Measurements from ENCODE around the gene NPHP4. TPM values are rescaled to one million over a fixed set of nuclear protein-coding genes. Genes with fewer than 3 reads are reported as not detected.
A peak's percentile ranks its signal among the peaks of the same experiment; 100 is the strongest.

The NPHP4 gene
- total RNA-seq, 1 donor from 2014 or later, result 8.6 TPM

DNA sequence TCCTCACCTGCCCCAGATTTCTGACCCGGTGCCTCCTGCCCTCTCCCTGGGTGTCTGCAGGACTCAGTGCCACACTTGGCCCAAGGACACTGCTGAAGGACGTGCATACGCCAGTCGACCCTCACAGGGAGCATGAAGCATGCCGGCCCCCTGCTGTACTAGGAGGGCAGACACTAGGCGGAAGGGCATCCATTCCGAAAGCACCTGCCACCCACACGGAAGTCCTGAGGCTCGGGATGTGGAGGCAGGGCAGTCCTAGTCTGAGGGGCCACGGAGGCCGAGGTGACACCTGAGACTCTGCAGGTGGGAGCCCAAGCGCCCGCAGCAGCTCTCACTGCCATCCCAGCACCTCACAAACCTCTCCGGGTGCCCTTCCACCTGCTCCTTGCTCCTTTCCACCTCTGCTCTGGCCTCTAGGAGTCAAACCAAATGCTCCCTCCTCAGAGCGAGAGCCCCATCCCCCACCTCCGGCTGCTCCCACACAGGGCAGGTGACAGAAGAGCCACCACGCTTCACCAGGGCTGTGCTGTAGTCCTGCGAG lies 2.4 kb downstream of the NPHP4 start:
- no peak for DNase-seq

- DNase-seq, result no peak
Observed at GRCh38 chr1:5989286-5989605, 3.0 kb downstream of the NPHP4 start.

DNA sequence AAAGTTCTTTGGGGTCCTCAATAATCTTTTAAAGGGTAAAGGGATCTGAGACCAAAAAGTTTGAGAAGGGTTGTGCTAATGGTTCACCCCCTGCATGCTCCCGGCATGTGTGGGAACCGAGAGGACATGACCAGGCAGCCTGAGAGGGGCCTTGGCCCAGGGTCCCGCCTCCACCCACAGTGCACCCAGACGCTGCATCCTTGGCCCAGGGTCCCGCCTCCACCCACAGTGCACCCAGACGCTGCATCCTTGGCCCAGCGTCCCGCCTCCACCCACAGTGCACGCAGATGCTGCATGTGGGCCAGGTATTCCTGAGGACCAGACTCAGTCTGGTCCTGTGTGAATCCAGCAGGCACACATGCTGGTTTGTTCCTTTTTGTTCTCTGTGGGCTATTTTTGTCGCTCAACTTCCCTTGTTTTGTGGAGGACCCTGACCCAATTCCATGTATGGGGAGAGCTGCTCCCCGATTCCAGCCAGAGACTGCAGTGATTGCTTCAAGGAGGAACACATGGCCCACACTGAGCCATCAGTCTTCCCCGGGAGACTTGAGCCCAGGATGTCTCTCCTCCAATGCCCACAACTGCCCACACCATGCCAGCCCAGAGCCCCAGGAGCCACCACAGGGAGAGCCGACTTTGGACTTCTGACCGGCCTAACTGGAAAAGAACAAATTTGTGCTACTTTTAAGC lies 3.5 kb downstream of the NPHP4 start:
- no peak for DNase-seq

DNA sequence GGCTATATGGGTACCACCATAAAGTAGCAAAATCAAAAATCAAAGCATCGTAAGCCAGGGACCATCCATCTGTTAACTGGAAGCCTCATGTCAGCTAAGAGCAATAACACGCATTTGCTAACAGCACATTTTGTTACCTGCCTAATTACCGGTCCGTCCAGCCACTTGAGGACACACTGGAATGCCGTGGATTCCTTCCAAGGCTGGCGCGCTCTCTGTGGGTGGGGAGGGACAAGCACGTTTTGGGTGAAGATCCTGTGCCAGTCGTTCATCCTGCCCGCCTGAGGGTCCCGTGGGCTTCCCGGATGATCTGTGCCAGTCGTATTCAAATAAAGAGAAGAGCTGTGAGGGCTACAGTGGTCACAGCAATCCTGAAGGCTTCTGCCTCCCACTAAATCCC lies 6.2 kb downstream of the NPHP4 start:
- DNase-seq, result no peak

- DNase-seq, result no peak
Observed at GRCh38 chr1:5985250-5985649, 7.0 kb downstream of the NPHP4 start.

DNA sequence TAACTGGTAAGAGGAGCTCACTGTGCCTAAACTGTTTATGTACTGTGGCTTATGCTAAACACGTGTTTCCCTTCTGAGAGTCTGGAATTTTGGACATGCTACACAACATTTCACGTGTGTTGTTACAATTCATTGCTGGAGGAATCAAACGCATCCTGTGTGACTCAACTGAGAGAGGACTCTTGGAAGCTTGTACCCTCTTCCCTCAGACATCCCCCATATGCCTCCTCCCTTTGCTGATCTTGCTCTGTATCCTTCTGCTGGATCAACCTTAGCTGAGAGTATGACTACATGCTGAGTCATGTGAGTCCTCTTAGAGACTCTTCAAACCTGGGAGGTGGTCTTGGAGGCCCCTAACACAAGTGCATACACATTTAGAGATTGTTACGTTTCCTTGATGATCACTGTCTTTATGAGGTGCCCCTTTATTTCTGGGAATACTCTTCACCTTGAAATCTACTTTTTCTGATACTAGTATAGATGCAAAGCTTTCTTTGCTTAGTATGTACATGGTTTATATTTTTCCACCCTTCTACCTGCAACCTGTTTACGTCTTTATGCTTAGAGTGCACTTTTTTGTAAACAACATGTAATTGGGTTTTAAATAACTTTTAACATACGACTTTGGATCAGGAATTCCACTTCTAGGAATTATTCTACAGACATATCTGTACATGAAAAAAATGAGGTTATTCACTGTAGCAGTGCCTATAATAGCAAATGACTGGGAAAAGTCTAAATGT lies 8.7 kb downstream of the NPHP4 start:
- no peak for DNase-seq

DNA sequence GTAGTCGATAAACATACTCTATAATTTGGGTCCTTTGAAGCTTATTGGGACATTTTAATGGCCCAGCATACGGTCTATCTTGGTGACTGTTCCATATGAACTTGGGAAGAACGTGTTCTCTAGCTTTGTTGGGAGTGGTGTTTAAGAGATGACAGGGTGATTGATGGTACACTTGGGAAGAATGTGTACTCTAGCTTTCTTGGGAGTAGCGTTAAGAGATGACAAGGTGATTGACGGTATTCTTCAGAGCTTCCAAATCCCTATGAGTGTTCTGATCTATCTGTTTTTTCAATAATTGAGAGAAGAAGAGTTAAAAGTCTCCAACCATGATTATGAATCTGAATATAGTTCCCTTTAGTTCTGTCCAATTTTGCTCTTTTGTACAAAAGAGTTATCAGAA lies 9.4 kb downstream of the NPHP4 start:
- no peak for DNase-seq

- no peak for DNase-seq
Observed at GRCh38 chr1:5982276-5982675, 9.9 kb downstream of the NPHP4 start.

- DNase-seq, result no peak
Observed at GRCh38 chr1:5981009-5981380, 11.2 kb downstream of the NPHP4 start.

- DNase-seq, result peak; percentile 79
Observed at GRCh38 chr1:5980314-5981008, 11.8 kb downstream of the NPHP4 start.

GRCh38 chr1:5979536-5980313 lies 12.5 kb downstream of the NPHP4 start:
- no peak for DNase-seq

GRCh38 chr1:5978452-5978851 lies 13.8 kb downstream of the NPHP4 start:
- DNase-seq, result no peak

- DNase-seq, result no peak
Observed at GRCh38 chr1:5977494-5978444, 14.5 kb downstream of the NPHP4 start.

DNA sequence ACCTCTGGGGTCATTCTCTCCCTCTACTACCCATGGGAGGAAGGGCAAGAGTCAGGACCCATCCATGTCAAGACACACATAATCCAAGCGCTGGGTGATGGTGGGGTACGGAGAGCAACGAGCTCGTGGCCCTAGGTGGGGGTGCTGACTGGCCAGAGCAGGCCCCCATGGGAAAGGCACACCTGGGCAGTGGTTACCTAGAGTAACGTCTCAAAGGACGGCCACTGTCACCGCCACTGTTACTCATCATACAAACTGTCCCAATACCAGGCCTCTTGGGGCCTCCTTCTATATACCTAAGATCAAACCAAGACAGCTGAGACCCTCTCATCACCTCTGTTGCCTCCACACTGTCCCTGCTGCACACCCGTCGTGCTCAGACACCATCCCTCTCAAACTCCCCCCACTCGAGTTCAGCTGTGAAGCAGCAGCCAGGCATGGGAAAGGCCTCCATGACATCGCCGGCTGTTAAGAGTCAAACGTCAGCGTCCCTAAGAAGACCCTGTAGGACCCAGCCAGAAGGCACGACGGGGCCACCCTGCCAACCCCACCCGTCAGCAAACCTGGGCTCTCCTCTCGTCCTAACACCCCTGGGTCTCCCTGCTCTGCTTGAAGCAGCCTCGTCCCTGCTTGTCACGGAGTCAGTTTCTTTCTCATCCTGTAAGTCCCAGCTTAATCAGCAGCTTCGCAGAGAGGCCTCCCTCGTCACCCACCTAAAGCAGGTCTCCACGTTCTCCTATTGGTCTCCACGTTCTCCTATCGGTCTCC lies 15.3 kb downstream of the NPHP4 start:
- no peak for DNase-seq

DNA sequence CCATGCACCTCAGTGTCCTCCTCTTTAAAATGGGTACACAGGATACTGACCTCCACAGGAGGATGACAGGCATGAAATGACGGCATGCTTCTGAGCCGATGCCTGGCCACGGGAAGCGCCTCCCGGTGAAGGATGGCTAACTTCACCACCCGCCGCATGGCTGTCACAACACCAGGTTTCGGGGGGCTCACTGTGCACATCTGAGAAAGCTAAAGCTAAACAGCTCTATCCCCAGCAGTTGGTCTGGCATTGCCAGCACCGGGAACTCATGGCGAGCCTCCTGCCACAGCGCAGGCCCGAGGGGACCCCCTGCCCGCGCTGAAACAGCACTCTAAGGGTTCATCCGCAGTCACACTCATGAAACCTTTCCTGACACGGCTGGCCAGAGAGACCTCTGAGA lies 16.0 kb downstream of the NPHP4 start:
- no peak for DNase-seq

DNA sequence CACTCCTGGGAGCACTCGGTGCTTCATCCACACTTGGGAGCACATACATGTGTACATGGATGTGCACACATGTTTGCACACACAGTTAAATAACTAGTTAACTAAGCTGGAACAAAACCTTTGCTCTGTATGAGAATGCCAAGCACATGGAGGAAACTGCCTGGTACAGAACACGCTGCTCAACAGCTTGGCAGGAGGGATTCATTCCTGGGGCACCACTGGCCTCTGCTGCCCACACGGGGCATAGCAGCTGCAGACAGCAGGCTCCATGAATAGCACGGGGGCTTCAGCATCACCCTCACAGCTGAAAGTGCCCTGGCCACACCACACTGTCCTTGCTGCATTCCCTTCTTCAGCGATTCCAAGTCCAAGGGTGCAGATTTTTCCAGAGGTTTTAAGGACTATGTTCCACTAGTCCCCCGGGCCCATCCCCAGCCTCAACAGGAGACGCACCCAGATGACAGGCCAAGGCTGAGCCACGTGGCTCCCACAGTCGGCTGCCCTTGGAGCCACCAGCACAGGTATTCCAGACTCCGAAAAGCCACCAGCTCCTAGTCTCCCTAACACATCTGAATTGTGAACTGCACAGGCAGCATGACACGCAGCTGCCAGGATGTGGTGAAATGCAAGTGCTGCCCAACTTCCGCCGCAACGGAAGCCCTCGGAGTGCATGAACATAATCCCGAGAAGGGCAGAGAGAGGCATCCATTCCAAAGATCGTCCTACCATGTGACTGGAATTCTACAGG lies 16.9 kb downstream of the NPHP4 start:
- peak; percentile 44 for DNase-seq

GRCh38 chr1:5974631-5975030 lies 17.6 kb downstream of the NPHP4 start:
- DNase-seq, result no peak

DNA sequence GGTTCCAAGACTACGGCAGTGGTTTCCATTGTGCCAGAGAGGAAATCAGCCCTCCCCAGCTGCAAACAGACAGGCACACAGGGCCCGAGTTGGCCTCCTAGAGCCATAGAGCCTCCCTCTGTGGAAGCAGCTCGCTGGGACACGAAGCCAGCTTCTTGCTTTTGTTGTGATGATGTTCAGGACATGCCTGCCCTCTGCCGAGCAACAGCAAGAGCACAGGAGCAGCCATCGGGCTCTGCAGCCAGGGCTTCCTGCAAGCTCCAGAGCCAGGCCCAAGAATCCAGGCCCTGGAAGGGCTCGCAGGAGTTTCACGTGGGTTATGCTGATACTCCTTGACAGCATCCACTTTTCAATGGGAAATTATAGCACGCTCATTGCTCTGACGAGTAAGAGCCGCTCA lies 18.5 kb downstream of the NPHP4 start:
- DNase-seq, result peak; percentile 61

- no peak for DNase-seq
Observed at GRCh38 chr1:5972198-5972520, 20.1 kb downstream of the NPHP4 start.

Measured in occipital lobe (tissue), 2 donors.